ENCODE data around the gene BCAS1. TPM values are rescaled to one million over a fixed set of nuclear protein-coding genes. Genes with fewer than 3 reads are reported as not detected.

BCAS1 gene
- total RNA-seq, 3 donors from 2014 or later = 39.4 to 191 (median 101) TPM

GRCh38 chr20:53926428-53927028 is 143.9 kb downstream of the BCAS1 start:
- Histone ChIP-seq H3K9me3 (no peaks in the 10 kb centered on the region), H3K36me3 (ENCODE audit: low read depth) (no peaks in the 10 kb centered on the region), H3K4me1 (ENCODE audit: low read depth) (peaks cover 15% of the 10 kb centered on the region), H3K4me3 (no peak overlapping the region)
- TF ChIP-seq, protein P1, sequence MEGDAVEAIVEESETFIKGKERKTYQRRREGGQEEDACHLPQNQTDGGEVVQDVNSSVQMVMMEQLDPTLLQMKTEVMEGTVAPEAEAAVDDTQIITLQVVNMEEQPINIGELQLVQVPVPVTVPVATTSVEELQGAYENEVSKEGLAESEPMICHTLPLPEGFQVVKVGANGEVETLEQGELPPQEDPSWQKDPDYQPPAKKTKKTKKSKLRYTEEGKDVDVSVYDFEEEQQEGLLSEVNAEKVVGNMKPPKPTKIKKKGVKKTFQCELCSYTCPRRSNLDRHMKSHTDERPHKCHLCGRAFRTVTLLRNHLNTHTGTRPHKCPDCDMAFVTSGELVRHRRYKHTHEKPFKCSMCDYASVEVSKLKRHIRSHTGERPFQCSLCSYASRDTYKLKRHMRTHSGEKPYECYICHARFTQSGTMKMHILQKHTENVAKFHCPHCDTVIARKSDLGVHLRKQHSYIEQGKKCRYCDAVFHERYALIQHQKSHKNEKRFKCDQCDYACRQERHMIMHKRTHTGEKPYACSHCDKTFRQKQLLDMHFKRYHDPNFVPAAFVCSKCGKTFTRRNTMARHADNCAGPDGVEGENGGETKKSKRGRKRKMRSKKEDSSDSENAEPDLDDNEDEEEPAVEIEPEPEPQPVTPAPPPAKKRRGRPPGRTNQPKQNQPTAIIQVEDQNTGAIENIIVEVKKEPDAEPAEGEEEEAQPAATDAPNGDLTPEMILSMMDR (IDR thresholded peaks at IDR 0.05) = no peak
- DNase-seq (peak in 2 of 3 donors; percentile 32 to 41), ATAC-seq (peak; percentile 94)
- intact Hi-C loops (cut with DNase I, micrococcal nuclease) = no loop called here

DNA sequence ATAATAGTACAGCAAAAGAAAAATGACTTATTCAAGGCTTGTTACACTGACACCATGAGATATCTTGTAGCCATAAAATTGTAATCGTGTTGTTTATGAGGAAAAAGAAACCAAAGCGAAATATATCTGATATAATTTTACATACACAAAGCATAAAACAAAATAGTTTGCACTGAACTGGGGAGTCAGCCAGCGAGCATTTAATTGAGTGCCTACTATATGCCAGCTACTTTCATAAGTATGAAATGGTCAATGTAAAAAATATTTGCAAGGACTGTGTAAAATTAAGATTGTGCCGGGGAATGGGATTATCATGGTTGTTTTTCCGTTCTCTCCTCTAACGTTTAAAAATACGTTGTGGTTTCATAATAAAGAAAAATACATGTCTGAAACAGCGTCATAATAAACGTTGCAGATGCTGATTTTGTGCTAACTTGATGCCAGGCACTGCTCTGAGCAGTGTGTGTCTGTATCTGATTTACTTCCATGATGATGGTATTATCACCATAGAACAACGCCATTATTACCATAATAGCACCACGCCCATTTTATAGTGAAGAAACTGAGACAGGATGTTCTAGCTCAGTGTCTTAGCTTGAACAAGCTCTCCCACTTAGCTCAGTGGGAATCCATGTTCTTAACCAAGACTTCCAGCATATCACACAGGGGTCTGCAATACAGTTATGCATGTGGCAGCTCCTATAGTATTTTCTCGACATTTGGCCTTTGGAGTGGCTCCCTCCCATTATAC is 144.6 kb downstream of the BCAS1 start:
- H3K9me3 ChIP-seq = no peaks in the 10 kb centered on the region
- intact Hi-C loops (cut with DNase I, micrococcal nuclease) = no loop called here
- ATAC-seq = peak; percentile 4
- peaks cover 15% of the 10 kb centered on the region for H3K4me1 ChIP-seq (ENCODE audit: low read depth)
- TF ChIP-seq, protein P1 (IDR thresholded peaks at IDR 0.05) = no peak
- no peak overlapping the region for H3K4me3 ChIP-seq
- DNase-seq = no peak
- H3K36me3 ChIP-seq (ENCODE audit: low read depth) = no peaks in the 10 kb centered on the region

GRCh38 chr20:53923566-53924369 is 146.6 kb downstream of the BCAS1 start:
- no peak overlapping the region for H3K4me3 ChIP-seq
- peaks cover 15% of the 10 kb centered on the region for H3K4me1 ChIP-seq (ENCODE audit: low read depth)

DNA sequence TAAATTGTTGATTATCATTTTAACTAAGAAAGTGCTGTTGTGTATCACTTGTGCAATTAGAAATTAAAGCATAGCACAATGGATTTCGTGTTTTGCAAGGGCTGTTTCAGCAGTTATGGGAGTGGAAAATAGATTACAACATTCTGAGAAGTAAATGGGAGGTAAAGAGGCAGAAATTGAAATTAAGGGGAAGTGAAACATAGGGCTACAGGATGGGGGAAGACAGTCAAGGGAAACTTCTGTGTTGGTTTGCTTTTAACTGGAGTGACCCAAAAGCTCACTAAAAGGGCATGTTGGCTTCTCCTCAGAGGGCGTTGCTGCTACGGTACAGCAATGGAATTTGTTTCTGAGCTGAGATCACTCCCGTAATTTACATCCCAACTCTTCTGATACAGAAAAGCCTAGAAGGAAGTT is 147.5 kb downstream of the BCAS1 start:
- intact Hi-C loops (cut with DNase I, micrococcal nuclease) = no loop called here
- no peak overlapping the region for H3K4me3 ChIP-seq
- H3K4me1 ChIP-seq (ENCODE audit: low read depth) = peaks cover 15% of the 10 kb centered on the region
- TF ChIP-seq, protein P1 (IDR thresholded peaks at IDR 0.05) = no peak
- ATAC-seq = peak; percentile 62
- no peaks in the 10 kb centered on the region for H3K9me3 ChIP-seq
- H3K36me3 ChIP-seq (ENCODE audit: low read depth) = no peaks in the 10 kb centered on the region
- DNase-seq = peak in 1 of 3 donors; percentile 42

More at GRCh38 chr20:53923566-53924369, 146.6 kb downstream of the BCAS1 start:
- TF ChIP-seq, protein P1 (IDR thresholded peaks at IDR 0.05) = no peak
- no peak for ATAC-seq
- Histone ChIP-seq H3K36me3 (ENCODE audit: low read depth) (no peaks in the 10 kb centered on the region), H3K9me3 (no peaks in the 10 kb centered on the region)
- no peak for DNase-seq
- intact Hi-C loops (cut with DNase I, micrococcal nuclease) = no loop called here

- DNase-seq (no peak), ATAC-seq (no peak)
- intact Hi-C loops (cut with DNase I, micrococcal nuclease) = no loop called here
- Histone ChIP-seq H3K4me3 (no peak overlapping the region), H3K4me1 (ENCODE audit: low read depth) (peaks cover 23% of the 10 kb centered on the region), H3K36me3 (ENCODE audit: low read depth) (no peaks in the 10 kb centered on the region), H3K9me3 (no peaks in the 10 kb centered on the region)
- TF ChIP-seq, protein P1 (IDR thresholded peaks at IDR 0.05) = no peak
Measured at GRCh38 chr20:53921443-53921973, 148.9 kb downstream of the BCAS1 start.
